ENCODE results near the gene CHRNB4.

DNA sequence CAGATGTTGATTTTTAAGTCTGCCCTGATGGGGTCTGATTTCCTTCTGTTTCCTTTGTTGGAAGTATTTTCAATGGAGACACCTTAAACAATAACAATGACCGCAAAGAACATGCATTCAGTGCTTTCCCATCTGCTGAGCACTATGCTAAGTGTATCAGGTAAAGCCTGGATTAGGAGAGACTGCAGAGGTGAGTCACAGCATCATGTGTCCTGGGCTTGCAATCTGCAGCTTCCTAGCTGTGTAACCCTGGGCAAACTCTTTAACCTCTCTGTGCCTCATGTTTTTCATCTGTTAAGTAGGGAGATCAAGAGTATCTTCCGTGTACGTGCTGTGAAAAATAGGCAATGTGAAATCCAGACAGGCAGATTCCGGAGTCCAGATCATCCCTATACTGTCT, 13.3 kb upstream of the CHRNB4 start:
- TF ChIP-seq POLR2A (IDR thresholded peaks at IDR 0.05; ENCODE audit: low read depth, low read length), result no peak
- TF ChIP-seq TAF1 (IDR thresholded peaks at IDR 0.05; ENCODE audit: borderline replicate concordance, low read depth, low read length), result no peak
- TF ChIP-seq POLR2AphosphoS5 (IDR thresholded peaks at IDR 0.05; ENCODE audit: low read depth, low read length), result no peak
